MCF 10A (cell line): ENCODE data around the gene SVIL. TPM values are rescaled to one million over a fixed set of nuclear protein-coding genes. Genes with fewer than 3 reads are reported as not detected.
A peak's percentile ranks its signal among the peaks of the same experiment; 100 is the strongest.

Source experiments
- BruUV-seq: library from RNA; stranded (reverse); fragments of 400-500 nt; replicated peaks from 2 replicates; lab custom pipeline; 2021; lab: Mats Ljungman, UMichigan
- CTCF ChIA-PET: fragments of 300-600 bp; sonication (Branson Sonifier 250); formaldehyde crosslinking; extraction: SDS; loops from one replicate; lab custom pipeline; 2021; ENCODE audit warnings: antibody characterized with exemption, inconsistent platforms; lab: Yijun Ruan, JAX
- POLR2A ChIA-PET: fragments of 300-600, 350-650 bp; sonication (Branson Sonifier 250); formaldehyde crosslinking; extraction: SDS; loops from one replicate; lab custom pipeline; 2020; ENCODE audit warnings: antibody characterized with exemption, inconsistent platforms; lab: Yijun Ruan, JAX
- DNase-seq: peaks from one replicate; pipeline ENCODE4 v3.0.0-alpha.2; 2018; ENCODE audit not compliant: unreplicated experiment
- H3K27ac Mint-ChIP-seq: one replicate; pipeline ENCODE4 v1.8.0; 2022; ENCODE audit warnings: mild to moderate bottlenecking, low read depth, mixed read lengths; ENCODE audit not compliant: unreplicated experiment
- H3K27me3 Mint-ChIP-seq: one replicate; pipeline ENCODE4 v1.8.0; 2022; ENCODE audit warnings: mixed read lengths; ENCODE audit not compliant: insufficient read depth, unreplicated experiment
- H3K36me3 Mint-ChIP-seq: one replicate; pipeline ENCODE4 v1.8.0; 2022; ENCODE audit warnings: mild to moderate bottlenecking, moderate library complexity, mixed read lengths; ENCODE audit not compliant: insufficient read depth, unreplicated experiment
- H3K4me1 Mint-ChIP-seq: one replicate; pipeline ENCODE4 v1.8.0; 2022; ENCODE audit warnings: mixed read lengths; ENCODE audit not compliant: insufficient read depth, unreplicated experiment
- H3K4me3 Mint-ChIP-seq: one replicate; pipeline ENCODE4 v1.8.0; 2022; ENCODE audit warnings: mild to moderate bottlenecking, moderate library complexity, mixed read lengths; ENCODE audit not compliant: unreplicated experiment
- H3K9me3 Mint-ChIP-seq: one replicate; pipeline ENCODE4 v1.8.0; 2022; ENCODE audit warnings: mixed read lengths; ENCODE audit not compliant: unreplicated experiment
- intact Hi-C: fragments of 100-400 bp; cut with micrococcal nuclease; formaldehyde crosslinking; loops from 2 replicates; pipeline ENCODE4 v1.14.1; 2022
- total RNA-seq: library from RNA; stranded (reverse); gene quantifications from 2 replicates; pipeline ENCODE4 v1.2.3, GENCODE V29; 2022
- TF ChIP-seq, protein P1 (sequence below): fragments of 200-600 bp; IDR thresholded peaks from one replicate; pipeline ENCODE4 v1.8.0; 2022; ENCODE audit warnings: antibody characterized with exemption, mild to moderate bottlenecking; ENCODE audit not compliant: unreplicated experiment

SVIL gene
- total RNA-seq, 1 experiment from 2014 or later = 43.3 TPM

DNA sequence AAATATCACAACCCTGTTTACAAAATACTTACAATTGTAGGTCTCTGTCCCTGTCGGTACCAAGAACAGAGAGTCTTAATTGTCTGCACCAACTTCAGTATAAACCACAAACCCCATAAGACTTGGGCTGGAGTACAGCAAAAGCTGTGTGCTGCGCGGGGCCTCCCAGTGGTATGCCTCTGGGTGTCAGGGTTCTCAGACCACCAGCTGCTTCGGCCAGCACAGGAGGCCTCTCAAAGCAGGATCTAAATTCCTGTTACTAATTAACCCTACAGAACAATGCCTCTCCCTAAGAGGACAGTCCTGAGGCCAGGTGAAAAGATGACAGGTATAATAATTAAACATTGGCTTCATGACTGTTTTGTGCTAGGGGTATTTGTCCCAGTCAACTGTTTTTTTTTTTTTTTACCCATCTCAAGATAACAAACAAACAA, 957 bp upstream of the SVIL start:
- BruUV-seq = no TSS peak
- H3K27me3 Mint-ChIP-seq = no peaks in the 10 kb centered on the region
- ChIA-PET CTCF (interaction anchor here (1.0 kb wide), 2 partner anchors 120 to 363 kb away, joined by 3 to 4 read pairs; no protein-coding TSS in a partner anchor), POLR2A (interaction anchor here (0.7 to 3.5 kb wide), 9 partner anchors 8 to 313 kb away, joined by 3 to 24 read pairs (median 8); no protein-coding TSS in a partner anchor)
- peak overlapping the region; percentile 96 for H3K27ac Mint-ChIP-seq
- H3K4me1 Mint-ChIP-seq = peaks cover 45% of the 10 kb centered on the region
- DNase-seq = no peak
- TF ChIP-seq, protein P1, sequence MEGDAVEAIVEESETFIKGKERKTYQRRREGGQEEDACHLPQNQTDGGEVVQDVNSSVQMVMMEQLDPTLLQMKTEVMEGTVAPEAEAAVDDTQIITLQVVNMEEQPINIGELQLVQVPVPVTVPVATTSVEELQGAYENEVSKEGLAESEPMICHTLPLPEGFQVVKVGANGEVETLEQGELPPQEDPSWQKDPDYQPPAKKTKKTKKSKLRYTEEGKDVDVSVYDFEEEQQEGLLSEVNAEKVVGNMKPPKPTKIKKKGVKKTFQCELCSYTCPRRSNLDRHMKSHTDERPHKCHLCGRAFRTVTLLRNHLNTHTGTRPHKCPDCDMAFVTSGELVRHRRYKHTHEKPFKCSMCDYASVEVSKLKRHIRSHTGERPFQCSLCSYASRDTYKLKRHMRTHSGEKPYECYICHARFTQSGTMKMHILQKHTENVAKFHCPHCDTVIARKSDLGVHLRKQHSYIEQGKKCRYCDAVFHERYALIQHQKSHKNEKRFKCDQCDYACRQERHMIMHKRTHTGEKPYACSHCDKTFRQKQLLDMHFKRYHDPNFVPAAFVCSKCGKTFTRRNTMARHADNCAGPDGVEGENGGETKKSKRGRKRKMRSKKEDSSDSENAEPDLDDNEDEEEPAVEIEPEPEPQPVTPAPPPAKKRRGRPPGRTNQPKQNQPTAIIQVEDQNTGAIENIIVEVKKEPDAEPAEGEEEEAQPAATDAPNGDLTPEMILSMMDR = no peak
- H3K36me3 Mint-ChIP-seq = peaks cover 25% of the 10 kb centered on the region
- intact Hi-C loops = loop anchor here (1.0 to 2.0 kb wide), 2 partner anchors 24 to 99 kb away; no protein-coding TSS in a partner anchor
- no peaks in the 10 kb centered on the region for H3K9me3 Mint-ChIP-seq
- H3K4me3 Mint-ChIP-seq = peak overlapping the region; percentile 78

DNA sequence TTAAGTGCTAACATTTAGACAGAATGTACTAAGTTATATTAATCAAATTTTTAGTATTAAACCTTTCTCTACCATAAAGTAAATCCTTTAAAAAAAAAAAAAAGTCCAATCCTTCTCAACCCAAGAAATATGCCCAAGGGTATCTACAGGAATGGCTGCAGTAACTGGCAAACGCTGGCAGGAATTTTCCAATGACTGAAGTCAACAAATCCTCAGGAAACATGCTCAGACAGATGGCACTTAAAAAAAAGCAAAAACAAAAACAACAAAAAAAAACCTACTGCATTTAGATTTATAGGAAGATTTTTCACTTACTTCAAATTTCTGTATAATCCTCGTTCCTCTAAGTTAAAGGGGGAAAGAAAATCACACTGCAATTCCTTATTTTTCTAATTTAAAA, 666 bp downstream of the SVIL start:
- Mint-ChIP-seq H3K4me3 (peak overlapping the region; percentile 78), H3K36me3 (peaks cover 20% of the 10 kb centered on the region), H3K27me3 (no peaks in the 10 kb centered on the region), H3K9me3 (no peaks in the 10 kb centered on the region), H3K27ac (peak overlapping the region; percentile 96), H3K4me1 (peaks cover 43% of the 10 kb centered on the region)
- intact Hi-C loops = loop anchor here (2.0 kb wide), 1 partner anchor 101 kb away; no protein-coding TSS in a partner anchor
- TF ChIP-seq, protein P1 = no peak
- POLR2A ChIA-PET = interaction anchor here (1.3 to 3.5 kb wide), 8 partner anchors 9 to 317 kb away, joined by 3 to 24 read pairs (median 12); no protein-coding TSS in a partner anchor
- BruUV-seq = no TSS peak
- CTCF ChIA-PET = interaction anchor here (0.6 to 1.0 kb wide), 2 partner anchors 11 to 180 kb away, joined by 3 read pairs; no protein-coding TSS in a partner anchor
- DNase-seq = peak; percentile 70

DNA sequence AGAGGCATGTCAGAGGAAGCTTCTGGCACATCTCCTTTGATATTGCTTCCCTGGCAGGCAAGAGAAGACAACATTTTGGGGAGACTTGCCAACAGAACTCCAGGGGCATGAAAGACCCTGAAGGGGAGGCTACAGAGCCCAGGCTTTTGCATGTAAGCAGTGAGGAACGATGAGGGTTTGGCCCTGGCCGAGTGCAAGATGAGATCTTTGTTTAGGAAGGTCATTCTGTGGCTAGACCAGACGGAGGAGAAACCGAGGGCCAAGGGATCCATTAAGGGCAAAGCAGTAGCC, 3.8 kb downstream of the SVIL start:
- DNase-seq = no peak
- Mint-ChIP-seq H3K27ac (peak overlapping the region; percentile 97), H3K4me1 (peaks cover 52% of the 10 kb centered on the region), H3K4me3 (peak overlapping the region; percentile 78), H3K27me3 (no peaks in the 10 kb centered on the region), H3K36me3 (peaks cover 12% of the 10 kb centered on the region), H3K9me3 (no peaks in the 10 kb centered on the region)
- CTCF ChIA-PET = interaction anchor here (0.9 kb wide), 1 partner anchor 41 kb away, joined by 4 read pairs; no protein-coding TSS in a partner anchor
- TF ChIP-seq, protein P1 = no peak
- intact Hi-C loops = no loop called here
- POLR2A ChIA-PET = interaction anchor here (0.6 to 1.8 kb wide), 3 partner anchors 16 to 369 kb away, joined by 3 to 5 read pairs (median 4); no protein-coding TSS in a partner anchor
- TSS peak; percentile 40 for BruUV-seq

DNA sequence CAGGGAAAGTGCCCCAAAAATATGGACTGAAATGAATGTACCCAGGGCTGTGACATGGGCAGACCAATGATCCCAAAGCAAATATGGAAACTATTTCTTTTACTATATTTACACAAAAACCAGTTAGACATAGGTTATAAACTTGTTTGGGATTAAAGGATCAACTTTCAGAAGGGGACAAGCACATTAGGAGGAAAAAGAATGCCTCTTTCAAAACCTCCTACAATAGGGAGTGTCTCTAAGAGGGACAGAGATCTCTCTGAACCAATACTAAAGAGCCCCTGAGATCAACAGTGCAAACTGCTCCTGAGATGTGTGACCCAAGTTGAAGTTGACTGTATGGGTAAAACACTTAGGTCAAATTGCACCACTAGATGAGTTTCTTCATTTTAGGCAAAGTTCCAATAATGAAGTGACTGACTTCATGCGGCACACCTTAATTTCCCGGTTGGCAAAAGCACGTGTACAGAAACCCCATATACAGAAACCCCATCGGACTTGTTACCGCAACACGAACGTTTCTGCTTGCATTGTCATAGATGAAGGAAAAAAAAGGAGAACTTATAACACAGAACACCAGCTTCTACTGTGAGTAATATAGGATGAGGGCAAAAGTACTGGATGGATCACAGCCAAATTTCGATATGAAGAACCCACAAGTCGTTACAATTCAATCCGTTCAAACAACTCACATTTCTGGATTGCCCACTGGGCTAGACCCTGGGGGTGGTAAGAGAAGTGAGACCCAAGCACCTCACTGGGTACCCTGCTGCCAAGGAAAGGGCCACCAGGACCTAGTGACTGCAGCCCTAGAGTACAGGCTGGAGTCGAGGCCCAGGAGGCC, 4.3 kb downstream of the SVIL start:
- ChIA-PET CTCF (interaction anchor here (0.6 to 0.9 kb wide), 3 partner anchors 31 to 40 kb away, joined by 4 read pairs; no protein-coding TSS in a partner anchor), POLR2A (interaction anchor here (1.6 to 1.8 kb wide), 2 partner anchors 15 to 209 kb away, joined by 4 to 5 read pairs; no protein-coding TSS in a partner anchor)
- intact Hi-C loops = loop anchor here (1.0 kb wide), 1 partner anchor 29 kb away; no protein-coding TSS in a partner anchor
- Mint-ChIP-seq H3K4me3 (peak overlapping the region; percentile 78), H3K27ac (peak overlapping the region; percentile 97), H3K27me3 (no peaks in the 10 kb centered on the region), H3K36me3 (peaks cover 12% of the 10 kb centered on the region), H3K4me1 (peaks cover 46% of the 10 kb centered on the region), H3K9me3 (no peaks in the 10 kb centered on the region)
- DNase-seq = peak; percentile 90
- no TSS peak for BruUV-seq
- TF ChIP-seq, protein P1 = no peak
